ENCODE measurements around the gene ZNHIT6. TPM values are rescaled to one million over a fixed set of nuclear protein-coding genes. Genes with fewer than 3 reads are reported as not detected.

ZNHIT6 gene
- total and polyA plus RNA-seq, 2 donors (not counting 3 experiments of a cell fraction or from before 2014, with no cell fraction given), result 7.3 to 18.8 TPM

- Histone ChIP-seq H4K20me1 (replicated peaks; ENCODE audit: control insufficient read depth, extremely low read depth, insufficient read depth, low read length) (no peaks in the 10 kb centered on the region), H3K9me1 (replicated peaks; ENCODE audit: control insufficient read depth, extremely low read depth, insufficient read depth, low read length) (no peaks in the 10 kb centered on the region), H2AFZ (ENCODE audit: low read depth, low read length) (no peak overlapping the region), H3K9me3 (replicated peaks; ENCODE audit: control insufficient read depth, insufficient read depth, low read length) (peaks cover 2% of the 10 kb centered on the region), H3K4me3 (replicated peaks in 1 of 3; ENCODE audit: insufficient read depth in 1 of 3, low read depth in 1 of 3, low read length in 3 of 3) (no peak overlapping the region), H3K4me2 (ENCODE audit: insufficient read depth, low read length) (no peak overlapping the region), H3K27ac (ENCODE audit: insufficient read depth, low read depth, low read length) (no peak overlapping the region), H3K9ac (replicated peaks; ENCODE audit: extremely low read depth, insufficient read depth, low read length) (no peak overlapping the region), H3K4me1 (ENCODE audit: control insufficient read depth, extremely low read depth, insufficient read depth, low read length) (no peaks in the 10 kb centered on the region), H3K79me2 (ENCODE audit: control insufficient read depth, insufficient read depth, low read length) (no peaks in the 10 kb centered on the region), H3K36me3 (ENCODE audit: control insufficient read depth in 2 of 2, extremely low read depth in 1 of 2, insufficient read depth in 2 of 2, low read length in 2 of 2) (peaks cover 0 to 3% of the 10 kb centered on the region in 2 experiments), H3K27me3 (ENCODE audit: control insufficient read depth in 2 of 2, insufficient read depth in 2 of 2, low read length in 2 of 2) (no peaks in the 10 kb centered on the region)
- DNase-seq (ENCODE audit: low read depth, low spot score) (no peak), FAIRE-seq (no peak)
- TF ChIP-seq POLR2AphosphoS5 (IDR thresholded peaks at IDR 0.05; ENCODE audit: insufficient read depth, low read depth, low read length), result no peak
- TF ChIP-seq FOS (IDR thresholded peaks at IDR 0.05; ENCODE audit: borderline replicate concordance, insufficient read depth, low read length), result no peak
- no peak for TF ChIP-seq CTCF (IDR thresholded peaks at IDR 0.05; ENCODE audit: extremely low read depth in 1 of 2, insufficient read depth in 1 of 2, low read depth in 1 of 2, low read length in 2 of 2)
- no peak for TF ChIP-seq GATA2 (IDR thresholded peaks at IDR 0.05; ENCODE audit: insufficient read depth, insufficient read length, low read depth, low read length)
- TF ChIP-seq EZH2 (IDR thresholded peaks at IDR 0.05; ENCODE audit: borderline replicate concordance, low read depth, low read length, severe bottlenecking), result no peak
- TF ChIP-seq JUN (IDR thresholded peaks at IDR 0.05; ENCODE audit: borderline replicate concordance, insufficient read depth, insufficient read length, low read depth), result no peak
- no peak for TF ChIP-seq MYC (IDR thresholded peaks at IDR 0.05; ENCODE audit: low read depth, low read length)
- no peak for TF ChIP-seq POLR2A (IDR thresholded peaks at IDR 0.05; ENCODE audit: low read depth, low read length)
- ChIA-PET POLR2A (no interaction called here), CTCF (no interaction called here)
- dilution Hi-C loops (cut with MboI; ENCODE audit: extremely low pct_ligation_motif_present, low sequenced_read_pairs) (no loop called here), intact Hi-C loops (cut with micrococcal nuclease) (no loop called here)
- BruUV-seq (replicated peaks), result no TSS peak
Measured at GRCh38 chr1:85638412-85638811, 69.8 kb downstream of the ZNHIT6 start.
